WTC11 (cell line): ENCODE data around the gene ACP4.

Experiments
- ATF1 ChIP-seq: sonication (generic); formaldehyde crosslinking; IDR thresholded peaks from 2 replicates; pipeline ENCODE4 v1.8.1; 2023; ENCODE audit warnings: mild to moderate bottlenecking, moderate library complexity, missing genetic modification reagents
- CREM ChIP-seq: sonication (generic); formaldehyde crosslinking; IDR thresholded peaks from 2 replicates; pipeline ENCODE4 v1.8.1; 2022; ENCODE audit warnings: mild to moderate bottlenecking, missing genetic modification reagents, moderate library complexity
- ELF4 ChIP-seq: sonication (generic); formaldehyde crosslinking; IDR thresholded peaks from 2 replicates; pipeline ENCODE4 v1.8.1; 2022; ENCODE audit warnings: low read depth, mild to moderate bottlenecking, moderate library complexity, missing genetic modification reagents
- ETV6 ChIP-seq: sonication (generic); formaldehyde crosslinking; IDR thresholded peaks from 2 replicates; pipeline ENCODE4 v1.8.1; 2022; ENCODE audit warnings: mild to moderate bottlenecking, missing genetic modification reagents
- GABPB1 ChIP-seq: sonication (generic); formaldehyde crosslinking; IDR thresholded peaks from 2 replicates; pipeline ENCODE4 v1.8.1; 2023; ENCODE audit warnings: mild to moderate bottlenecking, missing genetic modification reagents
- NFYB ChIP-seq: sonication (generic); formaldehyde crosslinking; conservative IDR thresholded peaks from 2 replicates; pipeline ENCODE4 v1.8.0; 2022; ENCODE audit warnings: low read depth, missing genetic modification reagents
- TF ChIP-seq, protein P1 (sequence below): fragments of 200-600 bp; IDR thresholded peaks from 2 replicates; pipeline ENCODE4 v1.8.0; 2022; ENCODE audit warnings: antibody characterized with exemption
- TF ChIP-seq, protein P2 (sequence below): sonication (generic); formaldehyde crosslinking; IDR thresholded peaks from 2 replicates; pipeline ENCODE4 v1.8.1; 2023; ENCODE audit warnings: mild to moderate bottlenecking, missing genetic modification reagents, moderate library complexity
- TF ChIP-seq, protein P3 (sequence below): sonication (generic); formaldehyde crosslinking; IDR thresholded peaks from 2 replicates; pipeline ENCODE4 v1.8.0; 2022; ENCODE audit warnings: mild to moderate bottlenecking, missing genetic modification reagents
- TF ChIP-seq, protein P4 (sequence below): sonication (generic); formaldehyde crosslinking; IDR thresholded peaks from 2 replicates; pipeline ENCODE4 v1.8.1; 2022; ENCODE audit warnings: mild to moderate bottlenecking, moderate library complexity, missing genetic modification reagents
- TF ChIP-seq, protein P5 (sequence below): sonication (generic); formaldehyde crosslinking; IDR thresholded peaks from 2 replicates; pipeline ENCODE4 v1.8.0; 2022; ENCODE audit warnings: mild to moderate bottlenecking, missing genetic modification reagents
- TF ChIP-seq, protein P6 (sequence below): sonication (generic); formaldehyde crosslinking; IDR thresholded peaks from 2 replicates; pipeline ENCODE4 v1.8.1; 2023; ENCODE audit warnings: mild to moderate bottlenecking, missing genetic modification reagents, moderate library complexity

DNA sequence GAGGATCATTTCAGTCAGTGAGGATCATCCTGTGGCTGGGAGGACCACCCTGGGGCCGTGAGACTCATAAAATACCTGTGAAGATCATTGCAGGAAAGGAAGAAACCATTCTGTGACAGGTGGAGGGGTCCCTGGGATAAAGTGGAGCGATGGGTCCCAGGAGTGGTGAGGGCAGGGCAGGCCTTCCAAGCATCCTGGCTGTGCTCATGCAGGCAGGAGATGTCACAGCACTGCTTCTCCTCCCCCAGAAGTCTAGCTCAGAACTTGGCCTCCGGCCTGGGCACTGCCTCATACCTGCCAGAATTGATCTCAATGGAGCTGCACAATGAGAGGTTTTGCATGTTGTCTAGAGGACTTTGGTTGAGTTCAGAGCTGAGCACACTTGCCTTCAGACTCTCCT is 22.3 kb downstream of the ACP4 start:
- TF ChIP-seq ELF4 (CRISPR knock-in tag) = no peak
- TF ChIP-seq ATF1 (CRISPR knock-in tag) = no peak
- TF ChIP-seq, protein P1, sequence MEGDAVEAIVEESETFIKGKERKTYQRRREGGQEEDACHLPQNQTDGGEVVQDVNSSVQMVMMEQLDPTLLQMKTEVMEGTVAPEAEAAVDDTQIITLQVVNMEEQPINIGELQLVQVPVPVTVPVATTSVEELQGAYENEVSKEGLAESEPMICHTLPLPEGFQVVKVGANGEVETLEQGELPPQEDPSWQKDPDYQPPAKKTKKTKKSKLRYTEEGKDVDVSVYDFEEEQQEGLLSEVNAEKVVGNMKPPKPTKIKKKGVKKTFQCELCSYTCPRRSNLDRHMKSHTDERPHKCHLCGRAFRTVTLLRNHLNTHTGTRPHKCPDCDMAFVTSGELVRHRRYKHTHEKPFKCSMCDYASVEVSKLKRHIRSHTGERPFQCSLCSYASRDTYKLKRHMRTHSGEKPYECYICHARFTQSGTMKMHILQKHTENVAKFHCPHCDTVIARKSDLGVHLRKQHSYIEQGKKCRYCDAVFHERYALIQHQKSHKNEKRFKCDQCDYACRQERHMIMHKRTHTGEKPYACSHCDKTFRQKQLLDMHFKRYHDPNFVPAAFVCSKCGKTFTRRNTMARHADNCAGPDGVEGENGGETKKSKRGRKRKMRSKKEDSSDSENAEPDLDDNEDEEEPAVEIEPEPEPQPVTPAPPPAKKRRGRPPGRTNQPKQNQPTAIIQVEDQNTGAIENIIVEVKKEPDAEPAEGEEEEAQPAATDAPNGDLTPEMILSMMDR = no peak
- TF ChIP-seq, protein P2, sequence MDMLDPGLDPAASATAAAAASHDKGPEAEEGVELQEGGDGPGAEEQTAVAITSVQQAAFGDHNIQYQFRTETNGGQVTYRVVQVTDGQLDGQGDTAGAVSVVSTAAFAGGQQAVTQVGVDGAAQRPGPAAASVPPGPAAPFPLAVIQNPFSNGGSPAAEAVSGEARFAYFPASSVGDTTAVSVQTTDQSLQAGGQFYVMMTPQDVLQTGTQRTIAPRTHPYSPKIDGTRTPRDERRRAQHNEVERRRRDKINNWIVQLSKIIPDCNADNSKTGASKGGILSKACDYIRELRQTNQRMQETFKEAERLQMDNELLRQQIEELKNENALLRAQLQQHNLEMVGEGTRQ = no peak
- TF ChIP-seq, protein P3, sequence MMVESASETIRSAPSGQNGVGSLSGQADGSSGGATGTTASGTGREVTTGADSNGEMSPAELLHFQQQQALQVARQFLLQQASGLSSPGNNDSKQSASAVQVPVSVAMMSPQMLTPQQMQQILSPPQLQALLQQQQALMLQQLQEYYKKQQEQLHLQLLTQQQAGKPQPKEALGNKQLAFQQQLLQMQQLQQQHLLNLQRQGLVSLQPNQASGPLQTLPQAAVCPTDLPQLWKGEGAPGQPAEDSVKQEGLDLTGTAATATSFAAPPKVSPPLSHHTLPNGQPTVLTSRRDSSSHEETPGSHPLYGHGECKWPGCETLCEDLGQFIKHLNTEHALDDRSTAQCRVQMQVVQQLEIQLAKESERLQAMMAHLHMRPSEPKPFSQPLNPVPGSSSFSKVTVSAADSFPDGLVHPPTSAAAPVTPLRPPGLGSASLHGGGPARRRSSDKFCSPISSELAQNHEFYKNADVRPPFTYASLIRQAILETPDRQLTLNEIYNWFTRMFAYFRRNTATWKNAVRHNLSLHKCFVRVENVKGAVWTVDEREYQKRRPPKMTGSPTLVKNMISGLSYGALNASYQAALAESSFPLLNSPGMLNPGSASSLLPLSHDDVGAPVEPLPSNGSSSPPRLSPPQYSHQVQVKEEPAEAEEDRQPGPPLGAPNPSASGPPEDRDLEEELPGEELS (CRISPR knock-in tag) = no peak
- no peak for TF ChIP-seq NFYB (CRISPR knock-in tag)
- TF ChIP-seq, protein P4, sequence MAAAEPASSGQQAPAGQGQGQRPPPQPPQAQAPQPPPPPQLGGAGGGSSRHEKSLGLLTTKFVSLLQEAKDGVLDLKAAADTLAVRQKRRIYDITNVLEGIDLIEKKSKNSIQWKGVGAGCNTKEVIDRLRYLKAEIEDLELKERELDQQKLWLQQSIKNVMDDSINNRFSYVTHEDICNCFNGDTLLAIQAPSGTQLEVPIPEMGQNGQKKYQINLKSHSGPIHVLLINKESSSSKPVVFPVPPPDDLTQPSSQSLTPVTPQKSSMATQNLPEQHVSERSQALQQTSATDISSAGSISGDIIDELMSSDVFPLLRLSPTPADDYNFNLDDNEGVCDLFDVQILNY (CRISPR knock-in tag) = no peak
- TF ChIP-seq, protein P5, sequence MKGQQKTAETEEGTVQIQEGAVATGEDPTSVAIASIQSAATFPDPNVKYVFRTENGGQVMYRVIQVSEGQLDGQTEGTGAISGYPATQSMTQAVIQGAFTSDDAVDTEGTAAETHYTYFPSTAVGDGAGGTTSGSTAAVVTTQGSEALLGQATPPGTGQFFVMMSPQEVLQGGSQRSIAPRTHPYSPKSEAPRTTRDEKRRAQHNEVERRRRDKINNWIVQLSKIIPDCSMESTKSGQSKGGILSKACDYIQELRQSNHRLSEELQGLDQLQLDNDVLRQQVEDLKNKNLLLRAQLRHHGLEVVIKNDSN = no peak
- TF ChIP-seq ETV6 (CRISPR knock-in tag) = no peak
- no peak for TF ChIP-seq GABPB1 (CRISPR knock-in tag)
- TF ChIP-seq, protein P6, sequence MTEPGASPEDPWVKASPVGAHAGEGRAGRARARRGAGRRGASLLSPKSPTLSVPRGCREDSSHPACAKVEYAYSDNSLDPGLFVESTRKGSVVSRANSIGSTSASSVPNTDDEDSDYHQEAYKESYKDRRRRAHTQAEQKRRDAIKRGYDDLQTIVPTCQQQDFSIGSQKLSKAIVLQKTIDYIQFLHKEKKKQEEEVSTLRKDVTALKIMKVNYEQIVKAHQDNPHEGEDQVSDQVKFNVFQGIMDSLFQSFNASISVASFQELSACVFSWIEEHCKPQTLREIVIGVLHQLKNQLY (CRISPR knock-in tag) = no peak
- no peak for TF ChIP-seq CREM
